GM23338 (cell line): ENCODE measurements around the gene CRADD.

Source experiments
- CREB1 ChIP-seq: fragments of 250-450 bp; sonication (Bioruptor Pico); IDR thresholded peaks from 2 replicates; pipeline ENCODE4 v1.5.0; 2020; ENCODE audit warnings: low read depth, mild to moderate bottlenecking, moderate library complexity
- CTCF ChIP-seq, 2 experiments: fragments of 200-600 bp in 1 of 2; sonication (generic) in 1 of 2; conservative IDR thresholded peaks; 2 replicates each; pipeline versions ENCODE4 v1.5.1 to v1.6.1; 2016 to 2017; ENCODE audit warnings: antibody characterized with exemption in 2 of 2, low read depth in 2 of 2, mild to moderate bottlenecking in 2 of 2, moderate library complexity in 1 of 2
- ETS1 ChIP-seq: IDR thresholded peaks from 2 replicates; pipeline ENCODE4 v1.6.1; 2016; ENCODE audit warnings: antibody characterized with exemption
- EZH2 ChIP-seq: fragments of 200-600 bp; sonication (generic); IDR thresholded peaks from one replicate; pipeline ENCODE4 v1.8.0; 2017; ENCODE audit warnings: antibody characterized with exemption, mild to moderate bottlenecking, low read depth; ENCODE audit not compliant: unreplicated experiment
- EZH2phosphoT487 ChIP-seq: fragments of 200-600 bp; sonication (generic); IDR thresholded peaks from one replicate; pipeline ENCODE4 v1.8.1; 2018; ENCODE audit warnings: antibody characterized with exemption; ENCODE audit not compliant: unreplicated experiment
- JUNB ChIP-seq: IDR thresholded peaks from one replicate; pipeline ENCODE4 v1.6.1; 2016; ENCODE audit warnings: antibody characterized with exemption; ENCODE audit not compliant: unreplicated experiment
- POLR2AphosphoS5 ChIP-seq: IDR thresholded peaks from 2 replicates; pipeline ENCODE4 v1.6.1; 2016; ENCODE audit warnings: antibody characterized with exemption, low read depth
- REST ChIP-seq: IDR thresholded peaks from one replicate; pipeline ENCODE4 v1.6.1; 2018; ENCODE audit warnings: antibody characterized with exemption; ENCODE audit not compliant: unreplicated experiment
- STAT1 ChIP-seq: IDR thresholded peaks from one replicate; pipeline ENCODE4 v1.6.1; 2016; ENCODE audit warnings: antibody characterized with exemption; ENCODE audit not compliant: unreplicated experiment
- ZNF114 ChIP-seq: fragments of 250-450 bp; sonication (Bioruptor Pico); IDR thresholded peaks from 2 replicates; pipeline ENCODE4 v1.5.0; 2020; ENCODE audit warnings: mild to moderate bottlenecking, moderate library complexity
- ZNF331 ChIP-seq: fragments of 250-450 bp; sonication (Bioruptor Pico); IDR thresholded peaks from 2 replicates; pipeline ENCODE4 v1.5.0; 2020; ENCODE audit warnings: low read depth, mild to moderate bottlenecking, moderate library complexity
- ZNF462 ChIP-seq: fragments of 250-450 bp; sonication (Bioruptor Pico); IDR thresholded peaks from 2 replicates; pipeline ENCODE4 v1.5.0; 2020; ENCODE audit warnings: mild to moderate bottlenecking, moderate library complexity

- TF ChIP-seq REST (no peak), ZNF462 (CRISPR knock-in tag) (no peak), POLR2AphosphoS5 (no peak), CTCF (conservative IDR thresholded peaks at IDR 0.05; ENCODE audit: low read depth in 2 of 2) (no peak), EZH2 (no peak), STAT1 (no peak), EZH2phosphoT487 (no peak), ZNF114 (CRISPR knock-in tag) (no peak), ZNF331 (CRISPR knock-in tag) (no peak), JUNB (no peak), CREB1 (CRISPR knock-in tag) (no peak), ETS1 (no peak)
Measured at GRCh38 chr12:93884794-93885460, 207.8 kb downstream of the CRADD start.
